ENCODE measurements around the gene IGF2R. TPM values are rescaled to one million over a fixed set of nuclear protein-coding genes. Genes with fewer than 3 reads are reported as not detected.
"Not testable (repeated sequence)": the region's sequence is repeated elsewhere in the genome, so short reads cannot be mapped to it uniquely, and the experiment has no call there.

The IGF2R gene
- total RNA-seq, 1 donor from 2014 or later = 64.0 TPM

GRCh38 chr6:160116411-160116810, 147.5 kb downstream of the IGF2R start:
- intact Hi-C loops (cut with micrococcal nuclease) = no loop called here

- intact Hi-C loops (cut with micrococcal nuclease) = no loop called here
Observed at GRCh38 chr6:160117137-160117536, 148.3 kb downstream of the IGF2R start.

DNA sequence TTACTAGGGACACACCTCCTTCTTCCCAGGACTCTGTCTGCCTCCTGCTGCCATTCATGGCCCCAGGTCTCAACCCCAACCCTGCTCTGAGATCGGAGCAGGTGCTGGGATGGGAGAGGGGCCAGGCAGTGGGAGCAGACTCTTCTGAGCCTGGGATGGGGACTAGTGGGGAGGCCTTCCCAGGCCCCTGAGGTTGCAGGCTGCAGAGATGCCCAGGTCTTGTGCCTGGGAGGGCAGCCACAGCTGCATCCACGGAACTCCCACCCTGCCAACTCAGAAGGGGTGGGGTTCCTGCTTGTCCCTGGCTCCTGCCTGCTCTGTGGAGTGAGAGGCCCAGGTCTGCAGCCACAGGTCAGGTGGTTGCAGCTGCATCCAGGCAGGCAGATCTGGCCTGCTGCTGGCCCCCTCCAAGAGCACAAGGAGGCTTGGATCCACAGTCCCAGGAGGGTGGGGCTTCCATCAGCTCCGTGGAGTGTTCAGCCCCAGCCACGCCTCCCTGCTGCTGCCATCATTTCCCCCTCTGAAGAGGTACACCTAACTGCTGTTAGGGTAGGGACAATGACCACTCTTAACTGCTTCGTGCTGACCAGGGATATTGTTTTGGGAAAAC, 149.8 kb downstream of the IGF2R start:
- intact Hi-C loops (cut with micrococcal nuclease) = no loop called here

GRCh38 chr6:160120087-160120486, 151.2 kb downstream of the IGF2R start:
- intact Hi-C loops (cut with micrococcal nuclease) = no loop called here

GRCh38 chr6:160121558-160121957, 152.7 kb downstream of the IGF2R start, which contains the start of gene SLC22A1:
Gene SLC22A1 (plus strand): TSS chr6:160121815. CDS start chr6:160121936, 121 bp downstream.
- intact Hi-C loops (cut with micrococcal nuclease) = no loop called here

DNA sequence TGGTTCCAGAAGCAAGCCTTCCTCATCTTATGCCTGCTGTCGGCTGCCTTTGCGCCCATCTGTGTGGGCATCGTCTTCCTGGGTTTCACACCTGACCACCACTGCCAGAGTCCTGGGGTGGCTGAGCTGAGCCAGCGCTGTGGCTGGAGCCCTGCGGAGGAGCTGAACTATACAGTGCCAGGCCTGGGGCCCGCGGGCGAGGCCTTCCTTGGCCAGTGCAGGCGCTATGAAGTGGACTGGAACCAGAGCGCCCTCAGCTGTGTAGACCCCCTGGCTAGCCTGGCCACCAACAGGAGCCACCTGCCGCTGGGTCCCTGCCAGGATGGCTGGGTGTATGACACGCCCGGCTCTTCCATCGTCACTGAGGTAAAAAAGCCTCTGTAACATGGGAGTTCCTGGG, 153.1 kb downstream of the IGF2R start:
- intact Hi-C loops (cut with micrococcal nuclease) = no loop called here

- intact Hi-C loops (cut with micrococcal nuclease) = no loop called here
Observed at GRCh38 chr6:160122744-160123143, 153.9 kb downstream of the IGF2R start.

GRCh38 chr6:160124007-160124406, 155.1 kb downstream of the IGF2R start:
- intact Hi-C loops (cut with micrococcal nuclease) = no loop called here

DNA sequence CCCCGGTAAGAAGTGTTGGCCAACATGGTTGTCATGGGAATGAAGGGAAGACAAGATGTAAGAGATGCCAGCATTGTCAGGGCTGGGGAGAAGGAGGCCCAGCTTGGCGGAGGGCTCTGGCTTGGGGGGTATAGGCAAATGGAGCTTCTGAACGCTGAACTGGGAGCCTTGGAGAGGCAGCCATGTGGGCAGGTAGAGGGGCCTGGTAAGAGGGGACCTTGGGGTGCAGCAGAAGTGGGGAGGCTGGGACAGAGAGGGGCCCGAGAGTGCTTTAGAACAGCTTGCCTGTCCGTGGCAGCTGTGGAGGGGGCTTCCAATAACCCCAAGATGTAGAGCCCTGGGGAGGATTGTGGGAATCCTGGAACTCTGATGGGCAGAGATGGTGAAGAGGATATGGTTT, 155.7 kb downstream of the IGF2R start:
- intact Hi-C loops (cut with micrococcal nuclease) = no loop called here

GRCh38 chr6:160125105-160125504, 156.2 kb downstream of the IGF2R start:
- intact Hi-C loops (cut with micrococcal nuclease) = not testable (repeated sequence)

- intact Hi-C loops (cut with micrococcal nuclease) = no loop called here
Observed at GRCh38 chr6:160127270-160128124, 158.6 kb downstream of the IGF2R start.

DNA sequence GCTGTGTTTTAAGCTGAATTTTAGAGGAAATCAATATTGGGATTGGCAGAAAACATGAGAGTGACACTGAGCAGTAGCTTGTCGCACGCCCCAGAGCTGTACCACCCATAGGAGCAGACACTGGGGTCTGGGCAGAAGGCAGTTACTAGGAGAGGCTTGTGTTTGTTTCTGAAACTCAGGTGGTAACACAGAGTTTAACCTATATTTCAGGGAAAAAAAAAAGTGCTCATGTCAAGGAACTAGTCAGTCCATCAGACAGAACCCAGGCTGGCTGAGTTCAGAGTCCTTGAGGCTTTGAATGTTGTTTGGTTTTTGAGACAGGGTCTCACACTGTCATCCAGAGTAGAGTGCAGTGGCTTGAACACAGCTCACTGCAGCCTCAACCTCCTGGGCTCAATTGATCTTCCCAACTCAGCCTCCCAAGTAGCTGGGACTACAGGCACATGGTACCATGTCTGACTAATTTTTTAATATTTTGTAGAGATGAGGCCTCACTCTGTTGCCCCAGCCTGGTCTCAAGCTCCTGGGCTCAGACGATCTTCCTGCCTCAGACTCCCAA, 159.3 kb downstream of the IGF2R start:
- intact Hi-C loops (cut with micrococcal nuclease) = no loop called here

GRCh38 chr6:160128879-160129516, 160.1 kb downstream of the IGF2R start:
- intact Hi-C loops (cut with micrococcal nuclease) = no loop called here

GRCh38 chr6:160129881-160130615, 161.2 kb downstream of the IGF2R start:
- intact Hi-C loops (cut with micrococcal nuclease) = no loop called here

DNA sequence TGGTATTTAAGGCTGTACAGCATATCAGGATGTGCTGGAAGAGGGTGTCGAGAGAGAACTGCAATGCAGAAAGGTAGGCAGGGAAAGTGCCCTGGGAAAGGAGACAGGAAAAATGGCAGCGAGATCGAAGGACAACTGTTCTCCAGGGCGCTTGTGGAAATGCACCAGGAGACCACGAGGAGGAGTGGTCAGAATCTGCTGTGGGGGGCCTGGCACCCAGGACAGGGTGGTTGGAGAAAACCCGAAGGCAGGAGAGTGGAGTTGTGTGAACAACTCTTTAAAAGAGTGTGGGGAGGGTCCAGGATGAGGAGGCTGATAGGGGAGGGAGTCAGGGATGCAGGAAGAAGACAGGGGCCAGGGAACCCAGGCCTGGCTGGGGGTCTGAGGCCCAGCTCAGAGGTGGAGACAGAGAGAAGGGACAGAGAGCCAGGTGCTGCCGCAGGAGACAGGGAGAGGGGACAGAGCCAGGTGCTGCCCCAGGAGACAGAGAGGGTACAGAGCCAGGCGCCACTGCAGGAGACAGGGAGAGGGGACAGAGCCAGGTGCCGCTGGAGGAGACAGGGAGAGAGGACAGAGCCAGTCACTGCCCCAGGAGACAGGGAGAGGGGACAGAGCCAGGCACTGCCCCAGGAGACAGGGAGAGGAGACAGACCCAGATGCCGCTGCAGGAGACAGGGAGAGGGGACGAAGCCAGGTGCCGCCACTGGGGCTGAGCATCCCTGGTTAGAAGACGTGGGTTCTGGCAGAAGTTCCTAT, 162.0 kb downstream of the IGF2R start:
- intact Hi-C loops (cut with micrococcal nuclease) = no loop called here

GRCh38 chr6:160131636-160132296, 162.9 kb downstream of the IGF2R start:
- intact Hi-C loops (cut with micrococcal nuclease) = no loop called here

DNA sequence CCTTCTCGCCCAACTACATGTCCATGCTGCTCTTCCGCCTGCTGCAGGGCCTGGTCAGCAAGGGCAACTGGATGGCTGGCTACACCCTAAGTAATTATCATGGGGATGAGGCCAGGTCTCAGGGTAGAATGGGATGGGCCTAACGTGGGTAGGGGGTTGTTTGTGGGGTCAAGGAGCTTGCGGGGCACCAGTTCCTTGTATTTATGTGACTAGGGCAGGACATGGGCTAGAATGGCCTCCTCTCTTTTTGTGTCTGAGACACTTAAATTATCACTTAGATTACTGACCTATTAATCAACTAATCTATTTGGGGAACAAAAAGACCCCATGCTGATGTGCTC, 163.4 kb downstream of the IGF2R start:
- intact Hi-C loops (cut with micrococcal nuclease) = no loop called here

- intact Hi-C loops (cut with micrococcal nuclease) = no loop called here
Observed at GRCh38 chr6:160132776-160133338, 164.0 kb downstream of the IGF2R start.

DNA sequence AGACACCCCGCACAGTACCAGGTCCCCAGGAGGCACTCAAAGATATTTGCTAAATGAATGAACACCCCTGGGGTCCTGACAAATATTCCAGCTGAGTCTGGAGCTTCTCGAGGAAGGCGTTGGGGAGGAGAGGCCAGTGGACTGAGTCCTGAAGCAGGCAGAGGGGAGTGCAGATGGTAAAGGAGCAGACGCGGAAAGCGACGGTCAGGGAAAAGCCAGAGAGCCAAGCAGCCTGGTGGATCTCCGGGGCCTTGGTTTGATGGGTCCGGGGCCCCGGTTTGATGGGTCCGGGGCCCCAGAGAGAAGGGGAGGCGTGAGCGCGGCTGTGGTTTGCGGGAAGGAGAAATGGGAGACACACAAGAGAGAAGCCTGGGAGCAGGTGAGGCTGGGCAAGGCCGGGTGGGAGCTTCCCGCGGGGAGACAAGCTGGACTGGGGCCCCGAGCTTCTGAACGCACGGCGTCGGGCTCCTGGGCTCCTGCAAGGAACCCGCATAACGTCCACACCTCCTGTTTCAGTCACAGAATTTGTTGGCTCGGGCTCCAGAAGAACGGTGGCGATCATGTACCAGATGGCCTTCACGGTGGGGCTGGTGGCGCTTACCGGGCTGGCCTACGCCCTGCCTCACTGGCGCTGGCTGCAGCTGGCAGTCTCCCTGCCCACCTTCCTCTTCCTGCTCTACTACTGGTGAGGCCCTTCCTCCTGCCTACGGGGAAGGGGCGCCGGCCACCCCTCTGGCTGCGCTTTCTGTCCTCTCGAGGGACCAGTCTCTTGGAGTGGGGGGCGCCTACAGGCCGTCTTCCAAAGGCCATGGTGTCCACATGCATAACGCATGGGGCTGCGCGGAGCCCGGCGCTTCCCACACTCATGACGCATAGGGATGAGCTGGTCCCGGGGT, 164.8 kb downstream of the IGF2R start:
- intact Hi-C loops (cut with micrococcal nuclease) = no loop called here

Data from T-helper 2 cell treated with Interferon-gamma antibody and Interleukin-4, amounts not matched to agents 100 ng/mL and 5 ng/mL, for 36 hours (primary cell).